ENCODE data around the gene ENOX2. TPM values are rescaled to one million over a fixed set of nuclear protein-coding genes. Genes with fewer than 3 reads are reported as not detected.
"Not testable (repeated sequence)": the region's sequence is repeated elsewhere in the genome, so short reads cannot be mapped to it uniquely, and the experiment has no call there.

Gene ENOX2
- total RNA-seq, 1 experiment from 2014 or later: 7.1 TPM

DNA sequence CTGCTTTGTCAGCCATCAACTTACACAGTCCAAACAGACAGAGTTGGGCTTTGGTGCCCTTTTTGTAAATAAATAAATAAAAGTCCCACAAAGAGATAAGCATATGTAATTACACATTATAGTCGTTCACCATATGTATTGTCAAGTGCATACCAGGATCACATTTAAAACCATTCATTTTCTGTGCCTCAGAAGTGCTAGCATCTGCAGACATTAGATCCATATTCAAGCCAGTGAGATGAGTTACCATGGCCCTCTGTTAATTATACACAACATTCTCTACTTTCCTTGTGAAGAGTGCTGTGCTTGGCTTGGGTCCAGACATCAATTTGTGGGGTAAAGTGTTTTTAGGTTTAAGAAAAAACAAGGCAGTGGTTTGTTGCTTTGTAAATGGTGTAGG, 76.8 kb downstream of the ENOX2 start:
- DNase-seq (ENCODE audit: low read depth): no peak

DNA sequence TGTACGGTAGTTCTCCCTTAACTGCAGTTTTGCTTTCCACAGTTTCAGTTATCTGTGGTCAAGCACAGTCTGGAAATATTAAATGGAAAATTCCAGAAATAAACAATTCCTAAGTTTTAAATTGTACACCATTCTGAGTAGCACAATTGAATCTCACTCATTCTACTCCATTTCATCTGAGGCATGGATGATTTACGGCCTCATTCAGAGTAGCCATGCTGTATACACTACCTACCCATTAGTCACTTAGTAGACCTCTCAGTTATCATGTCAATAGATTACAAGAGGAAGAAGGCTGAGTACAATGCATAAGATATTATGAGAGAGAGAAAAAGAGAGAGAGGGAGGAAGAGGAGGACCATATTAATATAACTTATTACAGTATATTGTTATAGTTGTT, 77.5 kb downstream of the ENOX2 start:
- no peak for DNase-seq (ENCODE audit: low read depth)

DNA sequence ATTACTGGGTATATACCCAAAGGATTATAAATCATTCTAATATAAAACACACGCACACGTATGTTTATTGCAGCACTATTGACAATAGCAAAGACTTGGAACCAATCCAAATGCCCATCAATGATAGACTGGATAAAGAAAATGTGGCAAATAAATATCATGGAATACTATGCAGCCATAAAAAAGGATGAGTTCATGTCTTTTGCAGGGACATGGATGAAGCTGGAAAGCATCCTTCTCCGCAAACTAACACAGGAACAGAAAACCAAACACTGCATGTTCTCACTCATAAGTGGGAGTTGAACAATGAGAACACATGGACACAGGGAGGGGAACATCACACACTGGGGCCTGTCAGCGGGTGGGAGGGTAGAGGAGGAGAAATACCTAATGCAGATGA, 83.6 kb downstream of the ENOX2 start:
- DNase-seq (ENCODE audit: low read depth): not testable (repeated sequence)

DNA sequence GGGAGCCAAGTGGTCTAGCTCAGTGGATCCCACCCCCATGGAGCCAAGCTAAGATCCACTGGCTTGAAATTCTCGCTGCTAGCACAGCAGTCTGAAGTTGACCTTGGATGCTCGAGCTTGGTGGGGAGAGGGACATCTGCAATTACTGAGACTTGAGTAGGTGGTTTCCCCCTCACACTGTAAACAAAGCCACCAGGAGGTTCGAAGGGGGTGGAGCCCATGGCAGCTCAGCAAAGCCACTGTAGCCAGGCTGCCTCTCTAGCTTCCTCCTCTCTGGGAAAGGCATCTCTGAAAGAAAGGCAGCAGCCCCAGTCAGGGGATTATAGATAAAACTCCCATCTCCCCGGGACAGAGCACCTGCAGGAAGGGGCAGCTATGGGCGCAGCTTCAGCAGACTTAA, 89.1 kb downstream of the ENOX2 start:
- not testable (repeated sequence) for DNase-seq (ENCODE audit: low read depth)

DNA sequence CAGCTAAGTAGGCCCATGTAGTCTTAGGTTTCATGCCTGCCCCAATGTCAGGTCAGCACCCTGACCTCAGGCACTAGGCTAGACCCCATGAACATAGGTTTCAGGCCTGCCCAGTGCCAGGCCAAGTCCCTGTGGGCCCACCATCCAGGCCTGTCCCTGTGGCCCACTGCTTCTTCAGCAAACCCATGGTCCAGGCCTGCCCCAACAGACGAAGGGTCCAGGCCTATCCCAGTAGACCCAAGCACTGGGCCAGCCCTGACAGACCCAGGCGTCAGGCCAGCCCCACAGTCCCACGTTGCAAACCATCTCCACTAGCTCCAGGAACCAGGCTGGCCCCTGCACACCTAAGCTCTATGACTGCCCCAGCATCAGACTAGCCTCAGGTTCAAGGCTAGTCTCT, 92.4 kb downstream of the ENOX2 start:
- no peak for DNase-seq (ENCODE audit: low read depth)

DNA sequence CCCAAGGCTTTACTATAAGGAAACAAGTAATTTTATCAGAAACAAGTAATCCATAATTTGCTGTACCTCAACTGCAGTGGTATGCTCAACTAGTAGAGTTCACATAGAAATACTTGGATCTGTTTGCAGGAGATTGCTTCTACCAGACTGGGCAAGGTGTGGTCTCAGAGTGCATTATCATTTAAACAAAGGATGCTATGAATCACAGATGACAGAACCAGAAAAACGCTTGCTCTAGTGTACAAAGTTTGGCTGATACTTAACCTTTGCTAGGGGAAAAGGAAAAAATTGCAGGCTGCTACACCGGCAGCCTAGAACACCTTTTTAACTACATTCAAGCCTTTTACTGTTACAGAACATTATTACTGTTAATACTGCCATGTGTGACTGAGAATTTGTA, 97.1 kb downstream of the ENOX2 start:
- DNase-seq (ENCODE audit: low read depth): no peak

DNA sequence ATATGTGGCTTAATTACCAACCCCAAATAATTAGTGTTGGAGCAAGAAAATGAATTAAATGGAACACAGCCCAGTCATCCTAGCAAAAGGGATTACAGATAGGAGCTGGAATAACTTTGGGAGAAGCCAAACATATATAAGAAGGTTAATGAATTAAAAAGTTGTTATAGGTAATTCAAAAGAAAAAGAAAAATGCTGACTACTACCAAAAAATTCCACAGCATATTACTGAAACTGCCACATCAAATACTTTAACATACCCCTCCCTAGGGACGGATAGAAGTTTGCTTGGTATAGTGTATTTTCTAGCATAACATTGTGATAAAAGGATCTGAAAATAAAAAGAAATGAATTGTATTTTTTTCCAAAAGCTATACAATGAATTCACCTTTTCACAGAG, 99.5 kb downstream of the ENOX2 start:
- DNase-seq (ENCODE audit: low read depth): no peak

DNA sequence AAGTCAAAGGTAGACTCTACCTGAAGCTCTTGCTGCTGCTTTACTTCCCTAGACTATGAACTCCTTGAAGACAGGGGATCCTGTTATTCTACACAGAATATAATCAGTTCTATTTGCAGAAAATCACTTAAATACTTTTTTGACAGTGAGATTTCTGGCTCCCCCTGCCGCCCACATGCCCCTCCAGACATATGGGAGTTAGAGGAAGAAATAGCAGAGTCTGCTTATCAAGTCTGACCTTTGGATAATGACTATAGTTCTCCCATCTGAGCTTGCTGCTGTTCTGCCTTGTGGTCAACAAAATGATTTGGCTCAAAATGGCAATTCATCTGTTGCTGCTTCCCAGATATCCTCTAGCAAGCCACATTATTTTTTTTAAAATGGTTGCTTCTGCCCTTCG, 101.1 kb downstream of the ENOX2 start:
- DNase-seq (ENCODE audit: low read depth): no peak

DNA sequence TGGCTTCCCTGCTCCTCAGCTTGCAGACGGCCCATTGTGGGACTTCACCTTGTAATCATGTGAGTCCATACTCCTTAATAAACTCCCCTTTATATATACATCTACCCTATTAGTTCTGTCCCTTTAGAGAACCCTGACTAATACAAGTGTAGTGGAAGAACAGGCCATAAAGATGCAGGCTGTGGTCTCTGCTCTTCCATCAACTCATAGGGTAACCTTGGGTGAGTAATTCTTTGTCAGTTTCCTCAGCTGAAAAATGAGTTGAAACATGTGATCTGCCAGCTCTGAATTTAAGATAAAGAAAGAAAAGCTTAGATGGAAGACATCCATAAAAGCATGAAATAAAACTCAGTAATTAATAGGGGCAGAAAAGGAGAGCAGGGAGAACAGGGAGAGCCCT, 103.6 kb downstream of the ENOX2 start:
- peak; percentile 2 for DNase-seq (ENCODE audit: low read depth)

DNA sequence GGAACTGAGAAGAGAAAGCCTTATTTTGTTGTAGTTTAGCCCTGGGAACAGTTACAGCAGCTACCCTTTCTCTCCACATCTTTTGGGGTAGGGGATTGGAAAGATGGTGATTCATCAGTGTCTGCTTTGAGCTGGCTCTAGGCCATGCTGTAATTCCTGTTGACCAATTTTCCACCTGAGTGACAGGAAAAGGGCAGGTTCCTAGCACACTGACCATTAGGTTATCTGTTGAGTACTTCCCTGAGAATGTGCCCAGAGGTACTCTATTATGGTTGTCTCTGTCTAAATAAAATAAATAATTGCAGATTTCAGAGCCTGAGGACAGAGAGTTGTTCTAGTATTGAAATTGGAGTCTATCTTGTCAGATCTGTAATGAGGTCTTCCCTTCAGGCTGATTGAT, 109.0 kb downstream of the ENOX2 start:
- DNase-seq (ENCODE audit: low read depth): no peak

DNA sequence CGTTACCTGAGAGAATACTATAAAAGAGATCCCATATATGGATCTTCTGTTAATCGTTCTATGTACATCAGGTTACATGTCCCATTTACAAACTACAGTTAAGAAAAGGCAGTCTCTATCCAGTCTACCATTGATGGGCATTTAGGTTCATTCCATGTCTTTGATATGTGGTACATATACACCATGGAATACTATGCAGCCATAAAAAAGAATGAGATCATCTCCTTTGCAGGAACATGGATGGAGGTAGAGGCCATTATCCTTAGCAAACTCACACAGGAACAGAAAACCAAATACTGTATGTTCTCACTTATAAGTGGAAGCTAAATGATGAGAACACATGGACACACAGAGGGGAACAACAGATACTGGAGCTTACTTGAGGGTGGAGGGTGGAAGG, 111.1 kb downstream of the ENOX2 start:
- DNase-seq (ENCODE audit: low read depth): not testable (repeated sequence)

DNA sequence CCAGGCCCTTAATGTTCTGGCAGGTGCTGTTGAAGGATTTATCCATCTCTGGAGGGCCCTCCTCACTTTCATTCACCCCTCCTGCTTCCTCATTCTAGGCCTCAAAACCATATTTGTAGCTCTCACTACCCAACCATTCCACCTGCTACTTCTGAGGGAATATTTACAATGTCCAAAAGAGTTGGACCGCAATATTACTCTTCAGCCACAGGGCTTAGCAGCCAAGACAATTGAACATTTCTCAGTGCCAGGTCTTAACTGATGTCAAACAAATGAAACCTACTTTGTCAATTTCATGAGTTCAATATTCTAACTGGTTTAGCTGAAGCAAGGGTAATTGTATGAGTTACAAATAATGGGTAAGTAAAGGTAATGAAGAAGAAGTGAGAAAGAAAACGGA, 113.2 kb downstream of the ENOX2 start:
- DNase-seq (ENCODE audit: low read depth): no peak

DNA sequence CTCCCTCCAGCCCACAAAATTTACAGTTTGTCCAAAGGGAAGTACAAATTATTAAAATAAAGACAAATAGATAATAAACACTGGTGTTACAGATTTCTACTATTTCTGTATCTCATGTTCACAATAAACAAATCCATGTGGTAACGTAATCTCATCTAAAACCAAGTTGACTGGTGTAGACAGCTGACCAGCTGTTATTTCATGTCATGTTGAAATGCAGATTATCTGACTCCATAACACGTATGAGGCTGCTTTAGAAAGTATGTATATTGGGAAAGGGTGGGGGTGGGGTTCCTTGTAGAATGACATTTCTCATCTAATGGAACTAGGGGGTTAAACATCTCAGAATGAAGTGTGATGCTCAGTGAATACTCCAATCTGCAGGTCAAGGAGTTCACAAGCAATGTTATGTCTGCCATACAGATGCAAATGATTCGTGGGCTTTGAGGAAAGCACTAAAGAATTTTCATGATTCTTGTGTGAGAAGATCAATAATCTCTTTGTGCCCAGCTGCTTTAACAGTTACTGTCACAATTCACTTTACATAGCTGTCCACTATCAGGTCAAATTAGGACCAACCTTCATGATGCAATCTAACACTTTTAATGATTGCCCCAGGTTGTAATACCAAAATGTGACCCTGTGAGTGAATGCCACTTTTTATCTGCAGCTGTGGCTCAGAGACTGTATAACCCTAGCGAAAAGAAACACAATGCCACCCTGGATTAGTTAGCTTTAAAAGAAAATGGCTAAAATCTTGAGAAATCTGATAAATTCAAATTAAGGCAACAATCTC, 114.0 kb downstream of the ENOX2 start:
- no peak for DNase-seq (ENCODE audit: low read depth)

DNA sequence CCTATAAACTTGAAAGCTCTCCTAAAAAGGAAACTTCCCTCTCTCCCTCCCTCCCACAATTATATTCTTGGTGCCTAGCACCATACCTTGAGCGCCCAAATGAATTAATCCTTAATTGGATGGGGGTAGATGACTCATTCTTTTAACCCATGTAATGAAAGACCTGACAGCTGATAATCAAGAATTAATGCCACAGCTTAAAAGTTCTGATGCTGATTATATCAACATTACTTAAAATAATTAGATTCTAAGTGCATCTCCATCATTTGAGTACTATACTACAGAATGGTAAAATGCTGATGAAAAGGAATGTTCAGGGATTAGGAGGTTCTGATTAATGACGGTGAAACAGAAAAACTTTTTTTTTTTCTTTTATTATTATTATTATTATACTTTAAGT, 117.0 kb downstream of the ENOX2 start:
- DNase-seq (ENCODE audit: low read depth): no peak

DNA sequence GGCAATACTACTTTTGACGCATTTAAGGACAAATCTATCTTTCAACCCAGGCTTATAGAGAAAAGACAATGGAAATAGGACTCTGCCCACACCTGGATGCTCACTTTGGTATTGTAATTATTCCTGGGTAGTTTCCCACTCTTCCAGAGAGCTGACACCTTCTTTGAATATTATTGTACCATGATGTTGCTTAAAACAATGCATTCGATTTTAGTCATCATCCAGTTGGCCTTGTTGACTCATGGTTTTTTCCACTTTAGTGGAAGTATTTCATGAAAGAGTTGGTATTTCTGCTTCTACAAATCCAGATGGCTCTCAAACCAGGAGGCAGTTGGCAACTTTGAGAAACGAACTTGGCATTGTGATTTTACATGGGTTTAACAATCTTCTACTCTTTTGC, 124.2 kb downstream of the ENOX2 start:
- DNase-seq (ENCODE audit: low read depth): peak; percentile 42

DNA sequence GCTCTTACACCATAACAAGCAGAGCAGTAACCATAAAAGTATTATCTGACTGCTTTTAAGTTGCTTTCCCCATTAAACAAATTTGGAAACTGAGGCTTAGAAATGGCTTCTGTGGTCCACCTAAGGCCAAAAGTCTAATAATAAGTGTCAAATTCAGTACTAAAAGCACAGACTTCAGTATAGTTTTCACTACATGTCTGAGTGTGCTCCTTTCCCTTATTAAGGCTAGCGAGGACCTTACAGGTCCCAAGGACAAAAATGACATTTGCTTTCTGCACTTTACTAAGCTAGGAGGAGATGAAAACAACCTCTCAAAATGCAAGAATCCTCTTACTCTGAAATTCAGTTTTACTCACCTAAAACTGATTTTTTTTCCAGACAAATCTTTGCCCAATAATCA, 127.2 kb downstream of the ENOX2 start:
- DNase-seq (ENCODE audit: low read depth): no peak

DNA sequence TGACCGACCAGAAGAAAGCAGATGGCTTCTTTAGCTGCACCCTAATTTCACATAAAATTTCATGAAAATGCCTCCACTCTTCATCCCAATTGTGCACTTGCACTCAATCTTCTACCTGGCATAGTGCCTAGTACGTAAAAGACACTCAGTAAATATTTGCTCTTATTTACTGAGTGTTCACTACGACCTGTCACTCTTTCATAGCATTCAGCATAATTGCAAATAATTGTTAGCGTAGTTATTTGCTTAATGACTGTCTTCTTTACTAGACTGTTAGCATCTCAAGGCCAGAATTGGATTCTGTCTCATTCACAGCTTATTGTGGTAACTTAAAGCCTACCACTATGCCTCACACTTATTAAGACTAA, 130.2 kb downstream of the ENOX2 start:
- no peak for DNase-seq (ENCODE audit: low read depth)

DNA sequence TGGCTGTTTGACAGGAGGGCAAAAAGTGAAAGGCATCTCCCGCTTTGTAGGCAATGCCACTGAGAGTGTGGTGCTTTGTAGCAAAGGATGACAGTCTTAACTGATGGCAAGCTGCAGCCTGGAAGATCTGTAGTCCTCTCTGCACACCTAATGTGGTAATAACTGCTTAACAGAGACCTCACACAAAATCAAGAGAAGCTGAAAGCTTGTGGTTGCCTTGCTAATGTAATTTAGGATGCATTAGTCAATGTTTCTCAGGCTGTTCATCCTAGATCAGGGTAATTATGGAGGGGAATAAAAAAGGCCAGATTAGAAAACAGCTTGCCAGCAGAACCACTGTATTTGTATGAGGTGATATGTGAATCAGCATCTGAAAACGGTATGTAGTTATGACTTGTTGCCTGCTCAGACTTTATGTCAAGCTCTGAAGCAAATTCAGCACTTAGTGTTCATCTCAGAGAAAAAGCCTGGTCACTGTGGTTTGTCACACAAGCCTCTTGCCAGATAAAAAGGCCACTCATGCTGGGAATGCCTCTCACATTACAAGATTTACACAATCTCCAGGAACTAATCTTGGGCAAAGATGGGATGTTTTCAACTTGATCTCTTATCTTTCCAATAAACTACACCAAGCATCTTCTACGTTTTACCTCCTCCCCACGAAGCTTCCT, 130.8 kb downstream of the ENOX2 start:
- DNase-seq (ENCODE audit: low read depth): peak; percentile 64

DNA sequence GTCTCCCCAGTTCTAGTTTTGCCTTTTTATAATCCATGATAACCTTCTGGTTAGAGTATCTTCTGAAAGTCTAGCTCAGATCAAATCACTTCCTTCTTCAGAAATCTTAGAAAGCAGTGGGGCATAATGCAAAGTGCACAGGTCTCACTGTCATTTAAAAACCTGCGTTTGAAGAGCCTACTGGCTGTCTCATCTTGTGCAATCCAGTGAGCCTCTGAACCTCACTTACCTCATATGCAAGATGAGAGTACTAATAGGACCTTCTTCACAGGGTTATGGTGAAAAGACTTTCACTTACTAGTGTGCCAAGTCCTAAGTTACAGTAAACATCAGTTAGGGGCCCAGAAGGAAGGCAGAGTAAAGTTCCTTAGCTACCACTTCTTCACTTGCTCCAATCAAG, 131.4 kb downstream of the ENOX2 start:
- no peak for DNase-seq (ENCODE audit: low read depth)

DNA sequence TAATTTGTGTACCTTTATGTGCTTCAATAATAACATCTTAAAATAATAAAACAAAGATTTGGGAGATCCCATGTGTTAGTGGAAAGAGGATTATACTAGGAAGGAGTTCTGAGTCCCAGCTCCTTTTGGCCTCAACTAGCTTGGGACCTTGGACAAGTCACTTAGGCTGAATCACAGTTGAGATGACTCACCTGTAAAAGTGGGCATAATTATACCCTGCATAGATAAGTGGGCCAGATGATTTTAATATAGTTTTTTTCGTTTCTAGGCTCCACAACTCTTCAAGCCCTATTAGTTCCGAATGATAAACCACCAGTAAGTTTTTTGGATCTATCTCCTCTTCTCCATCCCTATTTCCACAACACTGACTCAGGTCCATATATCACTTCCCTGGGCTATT, 131.8 kb downstream of the ENOX2 start:
- peak; percentile 19 for DNase-seq (ENCODE audit: low read depth)

DNA sequence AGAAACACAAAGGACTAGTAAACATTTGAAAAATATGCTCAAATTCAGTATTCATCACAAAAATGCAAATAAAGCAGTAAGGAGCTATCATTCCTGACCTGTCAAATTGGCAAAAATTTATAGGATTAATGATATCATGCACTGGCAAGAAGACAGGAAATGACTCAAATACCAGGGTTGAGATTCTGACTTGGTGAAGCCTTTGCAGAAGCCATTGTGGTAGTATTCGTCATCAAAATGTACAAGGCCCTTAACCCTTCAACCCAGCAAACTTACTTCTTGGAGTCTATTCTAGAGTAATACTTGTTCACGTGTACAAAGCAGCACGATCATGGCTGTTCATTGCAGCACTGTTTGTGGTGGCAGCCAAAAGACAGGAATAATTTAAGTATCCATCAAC, 132.4 kb downstream of the ENOX2 start:
- DNase-seq (ENCODE audit: low read depth): peak; percentile 72

DNA sequence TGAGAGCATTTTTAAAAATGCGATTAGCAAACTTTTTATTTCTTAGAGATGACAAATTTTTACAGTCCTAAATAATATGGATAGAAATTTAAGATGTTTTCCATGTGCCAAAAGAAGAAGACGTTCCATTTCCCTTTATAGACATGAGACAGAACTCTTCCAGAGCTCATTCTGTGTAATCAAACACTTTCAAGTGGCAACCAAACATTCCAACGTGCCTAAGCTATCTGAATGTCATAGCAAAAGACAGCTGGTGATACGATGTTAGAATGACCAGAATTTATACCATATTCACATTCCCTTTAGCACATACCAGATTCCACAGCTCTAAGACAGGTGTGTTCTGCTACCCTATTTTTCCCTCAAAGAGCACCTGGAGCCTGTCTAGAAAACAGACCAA, 133.2 kb downstream of the ENOX2 start:
- no peak for DNase-seq (ENCODE audit: low read depth)

DNA sequence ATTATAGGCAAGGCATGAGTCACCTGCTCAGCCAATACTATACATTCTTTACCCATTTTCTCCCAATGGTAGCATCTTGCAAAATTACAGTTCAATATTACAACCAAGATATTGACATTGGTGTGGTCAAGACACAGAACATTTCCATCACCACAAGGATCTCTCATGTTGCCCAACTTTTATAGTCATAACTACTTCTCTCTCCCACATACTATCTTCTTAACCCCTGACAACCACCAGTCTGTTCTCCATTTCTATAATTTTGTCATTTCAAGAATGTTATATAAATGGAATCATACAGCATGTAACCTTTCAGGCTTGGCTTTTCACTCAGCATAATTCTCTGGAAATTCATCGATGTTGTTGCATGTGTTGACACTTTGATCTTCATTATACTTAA, 144.9 kb downstream of the ENOX2 start:
- no peak for DNase-seq (ENCODE audit: low read depth)

DNA sequence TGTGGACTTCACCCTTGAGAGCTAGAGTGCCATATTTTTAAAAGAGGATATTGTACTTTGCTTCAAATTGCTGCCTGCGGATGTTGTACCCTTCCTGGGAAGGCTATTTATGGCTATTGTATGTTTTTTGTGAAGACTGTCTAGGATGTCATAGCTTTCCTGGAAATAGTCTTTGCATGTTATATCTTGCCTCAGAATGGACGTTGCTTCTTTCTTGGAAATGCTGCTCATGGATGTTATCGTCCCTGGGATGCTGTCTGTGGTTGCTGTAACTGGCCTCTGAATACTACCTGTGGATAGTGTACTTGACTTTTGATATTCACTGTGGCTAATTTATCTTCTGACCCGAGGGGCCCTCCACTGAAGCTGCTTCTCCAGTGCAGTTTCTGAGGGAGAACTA, 146.8 kb downstream of the ENOX2 start:
- DNase-seq (ENCODE audit: low read depth): no peak

Data from RPMI7951 (cell line).